Tibial artery (tissue), 4 donors: ENCODE data around the gene CATSPERE.

Experiments used
- DNase-seq, 2 donors: peaks; one replicate each; pipeline ENCODE4 v3.0.0-alpha.2; 2019
- H3K27ac ChIP-seq, 2 donors: fragments of 200-600 bp; sonication (generic) in 1 of 2; 1 replicate in 1 of 2; 2 replicates in 1 of 2; pipeline ENCODE4 v1.5.1; 2018 to 2019; ENCODE audit warnings: mild to moderate bottlenecking in 1 of 2
- H3K27me3 ChIP-seq, 2 donors: fragments of 200-600 bp; sonication (generic) in 1 of 2; one replicate each; pipeline versions ENCODE4 v1.5.1 to v1.6.0; 2016 to 2019
- H3K36me3 ChIP-seq, 3 donors: fragments of 200-600 bp; sonication (generic) in 2 of 3; one replicate each; pipeline ENCODE4 v1.5.1; 2016 to 2019; ENCODE audit warnings: mild to moderate bottlenecking in 2 of 3
- H3K4me1 ChIP-seq, 4 donors: fragments of 200-600 bp; sonication (generic) in 2 of 4; 1 replicate in 3 of 4; 2 replicates in 1 of 4; pipeline ENCODE4 v1.5.1; 2016 to 2019
- H3K4me3 ChIP-seq, 2 donors: fragments of 200-600 bp; sonication (generic) in 1 of 2; 1 replicate in 1 of 2; 2 replicates in 1 of 2; pipeline ENCODE4 v1.5.1; 2018 to 2019; ENCODE audit warnings: mild to moderate bottlenecking in 2 of 2
- H3K9me3 ChIP-seq, 3 donors: fragments of 200-600 bp; sonication (generic) in 1 of 3; one replicate each; pipeline ENCODE4 v1.5.1; 2016 to 2019
- CTCF ChIP-seq, 2 experiments: fragments of 200-600 bp in 1 of 2; fragments of 450-650 bp in 1 of 2; IDR thresholded peaks; one replicate each; pipeline ENCODE4 v1.5.1; 2017 to 2019; ENCODE audit warnings: antibody characterized with exemption in 2 of 2, mild to moderate bottlenecking in 1 of 2, moderate library complexity in 1 of 2
- intact Hi-C: fragments of 100-400 bp; cut with DNase I; formaldehyde crosslinking; loops from one replicate; pipeline ENCODE4 v1.15.0; 2023; ENCODE audit warnings: low total_unique reads

The CATSPERE gene

GRCh38 chr1:244461245-244462071 lies at the start of gene CATSPERE:
CATSPERE (plus strand) TSS chr1:244461273; CDS start chr1:244461430, 157 bp downstream.
- H3K9me3 ChIP-seq = no peaks in the 10 kb centered on the region
- intact Hi-C loops = no loop called here
- TF ChIP-seq CTCF (IDR thresholded peaks at IDR 0.05) = no peak
- H3K4me3 ChIP-seq = peak within 1 kb of the TSS; percentile 63 to 79
- peak; percentile 88 to 96 for DNase-seq
- no peaks in the 10 kb centered on the region for H3K27me3 ChIP-seq
- H3K27ac ChIP-seq = peak within 1 kb of the TSS; percentile 91 to 94
- peaks cover 0 to 14% (median 4%) of the 10 kb centered on the region in 4 donors for H3K4me1 ChIP-seq
- no peaks in the 10 kb centered on the region for H3K36me3 ChIP-seq

- intact Hi-C loops = no loop called here
- no peak for TF ChIP-seq CTCF (IDR thresholded peaks at IDR 0.05)
- Histone ChIP-seq H3K4me1 (no peaks in the 10 kb centered on the region), H3K27ac (no peak overlapping the region), H3K4me3 (no peak overlapping the region), H3K36me3 (peaks cover 69 to 92% (median 86%) of the 10 kb centered on the region in 3 donors), H3K9me3 (no peaks in the 10 kb centered on the region), H3K27me3 (no peaks in the 10 kb centered on the region)
- DNase-seq = no peak
These were observed 48.9 kb upstream of the CATSPERE start for GRCh38 chr1:244412176-244412575.

DNA sequence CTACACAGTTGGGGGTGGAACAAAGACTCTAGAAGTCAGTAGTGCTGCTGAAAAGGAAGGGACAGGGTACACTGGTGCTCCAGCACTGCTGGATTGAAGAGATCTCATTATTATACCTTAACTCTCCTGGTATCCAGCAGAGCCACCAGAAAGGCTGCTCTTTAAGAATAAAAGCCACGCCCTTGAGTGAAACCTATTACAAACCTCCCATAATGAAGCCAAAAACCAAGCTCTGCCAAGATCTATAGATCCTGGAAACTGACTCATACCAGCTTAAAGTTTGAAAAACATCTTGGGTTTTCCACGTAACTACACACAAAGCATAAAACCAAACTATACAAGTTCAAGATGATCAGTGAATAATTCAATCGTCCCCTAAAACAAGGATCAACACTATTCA lies 47.3 kb upstream of the CATSPERE start:
- no peaks in the 10 kb centered on the region for H3K27me3 ChIP-seq
- H3K4me1 ChIP-seq = no peaks in the 10 kb centered on the region
- TF ChIP-seq CTCF (IDR thresholded peaks at IDR 0.05) = no peak
- peaks cover 75 to 100% (median 91%) of the 10 kb centered on the region in 3 donors for H3K36me3 ChIP-seq
- H3K27ac ChIP-seq = no peak overlapping the region
- intact Hi-C loops = no loop called here
- no peak overlapping the region for H3K4me3 ChIP-seq
- no peak for DNase-seq
- H3K9me3 ChIP-seq = no peaks in the 10 kb centered on the region

- Histone ChIP-seq H3K36me3 (peaks cover 80 to 96% (median 94%) of the 10 kb centered on the region in 3 donors), H3K9me3 (no peaks in the 10 kb centered on the region), H3K27ac (no peak overlapping the region), H3K4me3 (no peak overlapping the region), H3K27me3 (no peaks in the 10 kb centered on the region), H3K4me1 (no peaks in the 10 kb centered on the region)
- TF ChIP-seq CTCF (IDR thresholded peaks at IDR 0.05) = no peak
- intact Hi-C loops = no loop called here
- no peak for DNase-seq
These were observed 46.5 kb upstream of the CATSPERE start for GRCh38 chr1:244414543-244414942.

- no peaks in the 10 kb centered on the region for H3K9me3 ChIP-seq
- peaks cover 0 to 14% (median 4%) of the 10 kb centered on the region in 4 donors for H3K4me1 ChIP-seq
- intact Hi-C loops = no loop called here
- no peaks in the 10 kb centered on the region for H3K27me3 ChIP-seq
- no peak for DNase-seq
- H3K27ac ChIP-seq = no peak overlapping the region
- H3K4me3 ChIP-seq = no peak overlapping the region
- no peak for TF ChIP-seq CTCF (IDR thresholded peaks at IDR 0.05)
- peaks cover 60 to 99% (median 72%) of the 10 kb centered on the region in 3 donors for H3K36me3 ChIP-seq
These were observed 42.0 kb upstream of the CATSPERE start for GRCh38 chr1:244419024-244419423.
